EL (cell line): Measurements from ENCODE around the gene NOTO.

ENCODE experiments used
- DNase-seq: peaks from one replicate; pipeline ENCODE4 v3.0.0-alpha.2; 2016

NOTO gene

GRCh38 chr2:73235315-73236028 is 33.1 kb downstream of the NOTO start:
- DNase-seq, result no peak

DNA sequence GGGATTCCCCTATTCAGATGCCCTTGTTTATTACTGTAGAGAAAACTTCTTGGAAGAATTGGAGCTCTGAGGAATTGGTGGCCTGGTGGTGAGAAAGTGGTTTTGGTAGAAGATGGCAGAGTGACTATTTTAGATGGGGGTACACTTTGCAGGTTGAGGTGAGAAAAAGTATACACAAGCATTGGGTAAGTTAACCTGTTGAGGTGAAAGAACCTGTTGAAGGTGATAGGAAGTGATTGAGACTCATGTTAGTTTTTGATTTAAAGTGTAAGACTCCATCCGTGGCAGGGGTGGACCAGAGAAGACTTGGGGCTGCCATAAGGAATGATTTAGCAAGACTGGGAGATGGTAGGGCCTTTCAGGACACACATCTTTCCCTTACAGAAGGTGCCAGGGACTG is 34.8 kb downstream of the NOTO start:
- no peak for DNase-seq

DNA sequence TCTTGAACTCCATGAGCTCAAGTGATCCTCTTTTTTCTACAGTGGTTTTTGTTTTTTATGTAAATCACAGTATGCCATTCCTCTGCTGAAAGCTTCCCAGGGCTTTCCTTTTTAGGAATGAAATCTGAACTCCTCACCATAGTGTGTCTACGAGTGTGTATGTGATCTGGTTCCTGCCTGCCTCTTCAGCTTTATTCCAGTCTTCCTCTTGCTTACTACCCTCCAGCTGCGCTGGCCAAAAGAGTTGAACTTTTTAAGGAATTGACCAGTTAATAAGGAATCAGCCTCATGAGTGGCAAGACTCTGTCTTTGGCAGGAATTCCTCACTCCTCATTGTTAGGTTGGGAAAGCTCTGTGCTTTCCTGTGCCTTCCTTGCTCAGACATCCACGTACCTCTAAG is 35.8 kb downstream of the NOTO start:
- DNase-seq, result no peak

- no peak for DNase-seq
Measured at GRCh38 chr2:73238976-73239375, 36.6 kb downstream of the NOTO start.

DNA sequence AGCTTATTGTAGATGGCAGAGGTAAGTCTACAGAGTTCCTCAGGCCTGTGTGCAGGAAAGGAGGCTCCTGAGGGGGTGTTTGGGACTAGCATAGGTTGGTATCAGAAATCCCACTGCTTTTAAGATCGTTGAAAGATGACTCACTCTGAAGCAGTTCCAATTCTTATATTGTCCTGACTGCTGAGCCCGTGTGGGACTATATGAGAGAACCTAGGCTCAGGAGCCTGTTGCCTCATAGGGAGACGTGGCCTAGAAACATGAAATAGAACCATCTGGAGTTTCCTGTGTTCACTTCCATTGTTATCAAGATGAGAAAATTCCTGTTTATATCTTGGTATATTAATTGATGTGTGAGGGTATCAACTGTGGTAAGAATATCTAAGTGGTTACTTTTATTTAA is 37.4 kb downstream of the NOTO start:
- DNase-seq, result peak; percentile 74

DNA sequence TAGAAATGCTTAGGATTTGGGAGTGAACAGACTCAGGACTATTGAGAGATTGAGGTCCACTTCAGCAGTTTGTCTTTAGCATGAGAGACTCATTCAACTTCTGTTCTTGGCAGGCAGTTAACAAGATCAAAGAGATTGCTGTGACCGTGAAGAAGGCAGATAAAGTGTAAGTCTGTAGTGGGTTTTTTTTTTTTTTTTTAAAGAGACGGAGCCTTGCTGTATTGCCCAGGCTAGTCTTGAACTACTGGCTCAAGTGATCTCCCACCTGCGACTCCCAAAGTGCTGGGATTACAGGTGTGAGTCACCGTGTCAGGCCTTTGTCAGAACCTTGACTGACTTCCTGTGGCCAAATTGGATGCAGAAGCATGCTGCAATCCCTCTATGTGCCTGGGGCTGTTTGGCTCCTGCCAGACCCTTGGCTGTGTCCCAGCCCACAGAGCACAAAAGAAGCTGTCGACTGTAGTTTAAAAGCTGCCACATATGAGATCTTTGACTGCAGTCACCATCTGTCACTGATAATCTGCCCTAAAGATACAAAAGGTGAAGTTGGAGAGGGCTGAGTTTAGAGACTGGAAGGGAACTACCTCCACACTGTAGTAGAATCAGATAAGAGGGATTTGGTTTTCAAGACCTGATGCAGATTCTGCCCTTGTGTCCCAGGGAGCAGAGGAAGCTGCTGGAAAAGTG is 41.7 kb downstream of the NOTO start:
- peak; percentile 82 for DNase-seq

DNA sequence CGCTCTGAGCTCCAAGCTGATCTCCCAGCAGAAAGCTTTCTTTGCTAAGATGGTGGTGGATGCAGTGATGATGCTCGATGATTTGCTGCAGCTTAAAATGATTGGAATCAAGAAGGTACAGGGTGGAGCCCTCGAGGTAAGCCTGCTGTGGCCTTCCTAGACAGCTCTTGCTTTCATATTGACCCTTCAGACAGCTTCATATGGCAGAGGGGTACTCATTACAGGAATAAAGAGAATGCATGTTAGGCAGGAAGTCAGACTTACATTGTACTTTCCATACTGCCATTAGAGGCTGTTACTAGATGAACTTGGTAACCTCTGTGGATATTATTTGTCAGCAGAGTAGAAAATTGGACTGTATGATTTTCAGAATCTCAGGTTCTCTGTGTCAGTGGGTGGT is 42.2 kb downstream of the NOTO start:
- DNase-seq, result no peak

GRCh38 chr2:73246850-73247249 is 44.5 kb downstream of the NOTO start:
- no peak for DNase-seq

DNA sequence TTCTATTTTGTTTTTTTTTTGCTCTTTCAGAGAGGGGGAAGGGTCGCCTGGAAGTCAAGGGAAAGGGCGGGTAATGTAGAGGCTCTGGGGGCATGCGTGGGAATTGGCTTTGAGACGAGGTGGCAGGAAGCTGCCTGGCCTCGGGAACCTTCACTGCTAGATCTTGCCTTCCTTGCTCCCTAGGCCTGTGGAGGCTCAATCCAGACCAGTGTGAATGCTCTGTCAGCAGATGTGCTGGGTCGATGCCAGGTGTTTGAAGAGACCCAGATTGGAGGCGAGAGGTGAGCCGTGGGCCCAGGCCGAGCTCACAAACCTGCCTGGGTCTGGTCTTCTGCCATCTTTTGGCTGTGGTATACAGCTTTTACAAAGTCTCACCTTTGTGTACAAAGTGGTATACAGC is 47.3 kb downstream of the NOTO start:
- no peak for DNase-seq

- no peak for DNase-seq
Measured at GRCh38 chr2:73250872-73251846, 48.8 kb downstream of the NOTO start.

- no peak for DNase-seq
Measured at GRCh38 chr2:73252238-73253027, 50.1 kb downstream of the NOTO start.

GRCh38 chr2:73253400-73253799 is 51.0 kb downstream of the NOTO start:
- no peak for DNase-seq

- DNase-seq, result no peak
Measured at GRCh38 chr2:73253901-73254300, 51.5 kb downstream of the NOTO start.

DNA sequence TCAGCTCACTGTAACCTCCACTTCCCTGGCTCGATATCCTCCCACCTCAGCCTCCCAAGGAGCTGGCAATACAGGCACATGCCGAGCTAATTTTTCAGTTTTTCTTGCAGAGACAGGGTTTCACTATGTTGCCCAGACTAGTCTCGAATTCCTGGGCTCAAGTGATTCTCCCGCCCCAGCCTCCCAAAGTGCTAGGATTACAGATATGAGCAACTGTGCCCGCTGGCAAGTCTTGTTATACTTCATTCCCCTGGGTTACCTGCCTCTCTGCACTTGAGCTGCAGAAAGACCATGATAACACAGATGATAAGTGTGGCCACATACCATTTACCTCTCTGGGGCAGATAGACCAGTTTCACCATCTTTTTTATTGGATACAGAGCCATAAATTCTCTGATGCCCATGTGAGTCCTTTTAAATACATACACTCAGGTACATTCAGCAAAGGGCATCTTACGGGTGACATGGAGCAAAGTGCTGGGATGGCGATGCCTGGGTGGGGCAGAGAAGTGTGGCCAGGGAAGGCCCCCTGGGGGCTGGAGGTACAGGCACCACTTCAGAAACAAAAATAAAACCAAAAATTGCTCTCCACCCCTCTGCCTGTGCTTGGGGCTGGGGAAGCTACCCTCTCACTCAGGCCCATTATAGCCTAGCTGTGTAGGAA is 52.1 kb downstream of the NOTO start:
- DNase-seq, result no peak

GRCh38 chr2:73255007-73255644 is 52.8 kb downstream of the NOTO start:
- DNase-seq, result no peak

- DNase-seq, result no peak
Measured at GRCh38 chr2:73255907-73256617, 53.7 kb downstream of the NOTO start.

- DNase-seq, result no peak
Measured at GRCh38 chr2:73256618-73256922, 54.2 kb downstream of the NOTO start.

- no peak for DNase-seq
Measured at GRCh38 chr2:73257021-73257420, 54.6 kb downstream of the NOTO start.

GRCh38 chr2:73257425-73258125 is 55.2 kb downstream of the NOTO start:
- DNase-seq, result no peak

- DNase-seq, result no peak
Measured at GRCh38 chr2:73258186-73258912, 56.0 kb downstream of the NOTO start.
